HEK293 (cell line): ENCODE data around the gene PTPRH.

Experiments used
- MEIS1 ChIP-seq: sonication (generic); formaldehyde crosslinking; IDR thresholded peaks from 2 replicates; pipeline ENCODE4 v1.8.1; 2022; ENCODE audit warnings: missing genetic modification reagents, mild to moderate bottlenecking, borderline replicate concordance
- SCRT2 ChIP-seq: fragments of 450-650 bp; formaldehyde crosslinking; IDR thresholded peaks from 2 replicates; pipeline ENCODE4 v1.5.1; 2016; ENCODE audit warnings: missing biosample characterization, missing genetic modification characterization
- ZBTB8A ChIP-seq: fragments of 450-650 bp; formaldehyde crosslinking; IDR thresholded peaks from 2 replicates; pipeline ENCODE4 v1.5.1; 2016; ENCODE audit warnings: missing biosample characterization, missing genetic modification characterization
- ZNF211 ChIP-seq: fragments of 450-650 bp; formaldehyde crosslinking; IDR thresholded peaks from 2 replicates; pipeline ENCODE4 v1.5.1; 2016; ENCODE audit warnings: low read depth, missing biosample characterization, missing genetic modification characterization
- ZNF292 ChIP-seq: fragments of 450-650 bp; formaldehyde crosslinking; IDR thresholded peaks from 2 replicates; pipeline ENCODE4 v1.5.1; 2016; ENCODE audit warnings: low read depth, missing biosample characterization, missing genetic modification characterization, borderline replicate concordance
- ZNF302 ChIP-seq: fragments of 450-650 bp; formaldehyde crosslinking; IDR thresholded peaks from 2 replicates; pipeline ENCODE4 v1.5.1; 2016; ENCODE audit warnings: missing biosample characterization, missing genetic modification characterization, low read depth
- ZNF341 ChIP-seq: fragments of 450-650 bp; formaldehyde crosslinking; IDR thresholded peaks from 2 replicates; pipeline ENCODE4; 2016; ENCODE audit warnings: low read depth, missing biosample characterization, missing genetic modification characterization
- ZNF394 ChIP-seq: fragments of 450-650 bp; formaldehyde crosslinking; IDR thresholded peaks from 2 replicates; pipeline ENCODE4 v1.5.1; 2016; ENCODE audit warnings: missing biosample characterization, missing genetic modification characterization, mild to moderate bottlenecking, moderate library complexity, borderline replicate concordance
- ZNF48 ChIP-seq: fragments of 450-650 bp; formaldehyde crosslinking; IDR thresholded peaks from 2 replicates; pipeline ENCODE4 v1.5.1; 2016; ENCODE audit warnings: missing biosample characterization, missing genetic modification characterization
- ZNF548 ChIP-seq: fragments of 450-650 bp; formaldehyde crosslinking; IDR thresholded peaks from 2 replicates; pipeline ENCODE4 v1.5.1; 2016; ENCODE audit warnings: missing biosample characterization, missing genetic modification characterization
- ZNF561 ChIP-seq: fragments of 450-650 bp; IDR thresholded peaks from 2 replicates; pipeline ENCODE4 v1.5.1; 2018; ENCODE audit warnings: missing biosample characterization, missing genetic modification characterization, borderline replicate concordance
- ZNF571 ChIP-seq: fragments of 450-650 bp; formaldehyde crosslinking; IDR thresholded peaks from 2 replicates; pipeline ENCODE4 v1.5.0; 2017; ENCODE audit warnings: missing biosample characterization, missing genetic modification characterization
- ZNF623 ChIP-seq: fragments of 450-650 bp; formaldehyde crosslinking; IDR thresholded peaks from 2 replicates; pipeline ENCODE4 v1.5.1; 2016; ENCODE audit warnings: missing biosample characterization, missing genetic modification characterization
- ZNF701 ChIP-seq: fragments of 450-650 bp; formaldehyde crosslinking; IDR thresholded peaks from 2 replicates; pipeline ENCODE4 v1.5.1; 2016; ENCODE audit warnings: missing biosample characterization, missing genetic modification characterization
- ZNF776 ChIP-seq: fragments of 450-650 bp; formaldehyde crosslinking; IDR thresholded peaks from 2 replicates; pipeline ENCODE4 v1.5.0; 2017; ENCODE audit warnings: missing biosample characterization, missing genetic modification characterization, borderline replicate concordance
- ZNF785 ChIP-seq: fragments of 450-650 bp; formaldehyde crosslinking; IDR thresholded peaks from 2 replicates; pipeline ENCODE4 v1.5.1; 2016; ENCODE audit warnings: missing biosample characterization, missing genetic modification characterization
- ZSCAN30 ChIP-seq: fragments of 450-650 bp; IDR thresholded peaks from 2 replicates; pipeline ENCODE4 v1.5.1; 2018; ENCODE audit warnings: missing biosample characterization, mild to moderate bottlenecking, missing genetic modification characterization, moderate library complexity
- TF ChIP-seq, protein P1 (sequence below): fragments of 450-650 bp; formaldehyde crosslinking; IDR thresholded peaks from 2 replicates; pipeline ENCODE4 v1.5.1; 2017; ENCODE audit warnings: missing biosample characterization, missing genetic modification characterization
- TF ChIP-seq, protein P2 (sequence below): fragments of 450-650 bp; formaldehyde crosslinking; IDR thresholded peaks from 2 replicates; pipeline ENCODE4 v1.5.1; 2017; ENCODE audit warnings: missing biosample characterization, missing genetic modification characterization
- TF ChIP-seq, protein P3 (sequence below): fragments of 450-650 bp; formaldehyde crosslinking; IDR thresholded peaks from 2 replicates; pipeline ENCODE4 v1.5.1; 2016; ENCODE audit warnings: missing biosample characterization, missing genetic modification characterization
- TF ChIP-seq, protein P4 (sequence below): fragments of 450-650 bp; formaldehyde crosslinking; IDR thresholded peaks from 2 replicates; pipeline ENCODE4 v1.5.1; 2016; ENCODE audit warnings: missing biosample characterization, missing genetic modification characterization
- TF ChIP-seq, protein P5 (sequence below): fragments of 450-650 bp; formaldehyde crosslinking; IDR thresholded peaks from 2 replicates; pipeline ENCODE4 v1.5.1; 2016; ENCODE audit warnings: missing biosample characterization, missing genetic modification characterization
- TF ChIP-seq, protein P6 (sequence below): fragments of 450-650 bp; formaldehyde crosslinking; IDR thresholded peaks from 2 replicates; pipeline ENCODE4 v1.5.1; 2017; ENCODE audit warnings: missing biosample characterization, missing genetic modification characterization
- TF ChIP-seq, protein P7 (sequence below): IDR thresholded peaks from 2 replicates; pipeline ENCODE4 v1.6.1; 2011; ENCODE audit warnings: mild to moderate bottlenecking, low read depth, low read length, borderline replicate concordance
- TF ChIP-seq, protein P8 (sequence below): fragments of 450-650 bp; formaldehyde crosslinking; IDR thresholded peaks from 2 replicates; pipeline ENCODE4 v1.5.1; 2017; ENCODE audit warnings: missing biosample characterization, missing genetic modification characterization

The PTPRH gene

DNA sequence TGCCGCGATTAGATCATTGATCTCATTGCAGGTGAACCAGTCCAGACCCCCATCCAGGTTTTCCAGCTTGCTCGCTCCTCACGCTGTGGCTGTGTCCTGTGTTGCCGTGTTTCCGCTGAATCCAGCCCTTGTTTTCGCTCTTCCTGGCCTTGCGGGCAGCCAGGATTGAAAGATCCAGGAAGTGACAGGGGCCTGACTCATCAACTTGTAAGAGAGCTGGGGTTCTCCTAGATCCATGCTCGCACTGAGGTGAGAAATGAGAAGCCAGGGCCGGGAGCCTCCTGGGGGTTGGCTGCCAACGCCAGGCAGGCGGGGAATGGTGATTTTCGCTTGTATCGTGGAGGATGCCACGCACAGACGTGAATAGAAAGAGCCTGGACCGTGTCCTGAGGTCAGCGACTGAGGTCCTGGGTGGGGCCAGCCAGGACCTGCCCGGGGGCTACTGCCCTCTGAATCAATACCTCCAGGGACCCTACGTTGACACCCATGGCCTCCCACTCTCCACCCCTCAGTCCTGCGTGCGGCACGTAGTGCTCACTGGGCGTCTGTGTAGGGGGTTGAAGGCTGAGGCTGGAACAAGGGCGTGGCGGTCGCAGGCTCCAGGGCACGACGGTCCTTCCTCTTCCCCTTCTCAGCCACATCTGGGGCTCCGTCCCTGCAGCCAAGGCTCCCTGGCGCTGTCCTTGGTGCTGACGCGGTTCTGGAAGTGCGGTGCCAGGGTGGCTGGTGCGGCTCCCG, 7.3 kb upstream of the PTPRH start (continued):
- TF ChIP-seq, protein P1, sequence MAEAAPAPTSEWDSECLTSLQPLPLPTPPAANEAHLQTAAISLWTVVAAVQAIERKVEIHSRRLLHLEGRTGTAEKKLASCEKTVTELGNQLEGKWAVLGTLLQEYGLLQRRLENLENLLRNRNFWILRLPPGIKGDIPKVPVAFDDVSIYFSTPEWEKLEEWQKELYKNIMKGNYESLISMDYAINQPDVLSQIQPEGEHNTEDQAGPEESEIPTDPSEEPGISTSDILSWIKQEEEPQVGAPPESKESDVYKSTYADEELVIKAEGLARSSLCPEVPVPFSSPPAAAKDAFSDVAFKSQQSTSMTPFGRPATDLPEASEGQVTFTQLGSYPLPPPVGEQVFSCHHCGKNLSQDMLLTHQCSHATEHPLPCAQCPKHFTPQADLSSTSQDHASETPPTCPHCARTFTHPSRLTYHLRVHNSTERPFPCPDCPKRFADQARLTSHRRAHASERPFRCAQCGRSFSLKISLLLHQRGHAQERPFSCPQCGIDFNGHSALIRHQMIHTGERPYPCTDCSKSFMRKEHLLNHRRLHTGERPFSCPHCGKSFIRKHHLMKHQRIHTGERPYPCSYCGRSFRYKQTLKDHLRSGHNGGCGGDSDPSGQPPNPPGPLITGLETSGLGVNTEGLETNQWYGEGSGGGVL (tag by site-specific recombination), result no peak
- TF ChIP-seq ZNF571 (tag by site-specific recombination) (no peak), ZNF776 (no peak), ZNF292 (tag by site-specific recombination) (no peak), ZBTB8A (peak; percentile 82), ZNF623 (tag by site-specific recombination) (peak; percentile 40), ZNF302 (tag by site-specific recombination) (peak; percentile 84; the same call in 1 of the 2 replicates), ZNF341 (tag by site-specific recombination) (peak; percentile 73; the same call in 1 of the 2 replicates), ZNF561 (peak; percentile 96), ZNF211 (tag by site-specific recombination) (no peak), SCRT2 (peak; percentile 94), ZNF548 (tag by site-specific recombination) (no peak), ZNF394 (tag by site-specific recombination) (peak; percentile 66), ZNF785 (tag by site-specific recombination) (peak; percentile 79; the same call in 1 of the 2 replicates), ZNF48 (tag by site-specific recombination) (no peak), ZNF701 (tag by site-specific recombination) (no peak), MEIS1 (CRISPR knock-in tag) (no peak), ZSCAN30 (tag by site-specific recombination) (peak; percentile 87)
- TF ChIP-seq, protein P2, sequence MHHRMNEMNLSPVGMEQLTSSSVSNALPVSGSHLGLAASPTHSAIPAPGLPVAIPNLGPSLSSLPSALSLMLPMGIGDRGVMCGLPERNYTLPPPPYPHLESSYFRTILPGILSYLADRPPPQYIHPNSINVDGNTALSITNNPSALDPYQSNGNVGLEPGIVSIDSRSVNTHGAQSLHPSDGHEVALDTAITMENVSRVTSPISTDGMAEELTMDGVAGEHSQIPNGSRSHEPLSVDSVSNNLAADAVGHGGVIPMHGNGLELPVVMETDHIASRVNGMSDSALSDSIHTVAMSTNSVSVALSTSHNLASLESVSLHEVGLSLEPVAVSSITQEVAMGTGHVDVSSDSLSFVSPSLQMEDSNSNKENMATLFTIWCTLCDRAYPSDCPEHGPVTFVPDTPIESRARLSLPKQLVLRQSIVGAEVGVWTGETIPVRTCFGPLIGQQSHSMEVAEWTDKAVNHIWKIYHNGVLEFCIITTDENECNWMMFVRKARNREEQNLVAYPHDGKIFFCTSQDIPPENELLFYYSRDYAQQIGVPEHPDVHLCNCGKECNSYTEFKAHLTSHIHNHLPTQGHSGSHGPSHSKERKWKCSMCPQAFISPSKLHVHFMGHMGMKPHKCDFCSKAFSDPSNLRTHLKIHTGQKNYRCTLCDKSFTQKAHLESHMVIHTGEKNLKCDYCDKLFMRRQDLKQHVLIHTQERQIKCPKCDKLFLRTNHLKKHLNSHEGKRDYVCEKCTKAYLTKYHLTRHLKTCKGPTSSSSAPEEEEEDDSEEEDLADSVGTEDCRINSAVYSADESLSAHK (tag by site-specific recombination), result peak; percentile 68
- TF ChIP-seq, protein P3, sequence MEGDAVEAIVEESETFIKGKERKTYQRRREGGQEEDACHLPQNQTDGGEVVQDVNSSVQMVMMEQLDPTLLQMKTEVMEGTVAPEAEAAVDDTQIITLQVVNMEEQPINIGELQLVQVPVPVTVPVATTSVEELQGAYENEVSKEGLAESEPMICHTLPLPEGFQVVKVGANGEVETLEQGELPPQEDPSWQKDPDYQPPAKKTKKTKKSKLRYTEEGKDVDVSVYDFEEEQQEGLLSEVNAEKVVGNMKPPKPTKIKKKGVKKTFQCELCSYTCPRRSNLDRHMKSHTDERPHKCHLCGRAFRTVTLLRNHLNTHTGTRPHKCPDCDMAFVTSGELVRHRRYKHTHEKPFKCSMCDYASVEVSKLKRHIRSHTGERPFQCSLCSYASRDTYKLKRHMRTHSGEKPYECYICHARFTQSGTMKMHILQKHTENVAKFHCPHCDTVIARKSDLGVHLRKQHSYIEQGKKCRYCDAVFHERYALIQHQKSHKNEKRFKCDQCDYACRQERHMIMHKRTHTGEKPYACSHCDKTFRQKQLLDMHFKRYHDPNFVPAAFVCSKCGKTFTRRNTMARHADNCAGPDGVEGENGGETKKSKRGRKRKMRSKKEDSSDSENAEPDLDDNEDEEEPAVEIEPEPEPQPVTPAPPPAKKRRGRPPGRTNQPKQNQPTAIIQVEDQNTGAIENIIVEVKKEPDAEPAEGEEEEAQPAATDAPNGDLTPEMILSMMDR (tag by site-specific recombination), result no peak
- TF ChIP-seq, protein P4, sequence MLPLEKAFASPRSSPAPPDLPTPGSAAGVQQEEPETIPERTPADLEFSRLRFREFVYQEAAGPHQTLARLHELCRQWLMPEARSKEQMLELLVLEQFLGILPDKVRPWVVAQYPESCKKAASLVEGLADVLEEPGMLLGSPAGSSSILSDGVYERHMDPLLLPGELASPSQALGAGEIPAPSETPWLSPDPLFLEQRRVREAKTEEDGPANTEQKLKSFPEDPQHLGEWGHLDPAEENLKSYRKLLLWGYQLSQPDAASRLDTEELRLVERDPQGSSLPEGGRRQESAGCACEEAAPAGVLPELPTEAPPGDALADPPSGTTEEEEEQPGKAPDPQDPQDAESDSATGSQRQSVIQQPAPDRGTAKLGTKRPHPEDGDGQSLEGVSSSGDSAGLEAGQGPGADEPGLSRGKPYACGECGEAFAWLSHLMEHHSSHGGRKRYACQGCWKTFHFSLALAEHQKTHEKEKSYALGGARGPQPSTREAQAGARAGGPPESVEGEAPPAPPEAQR (tag by site-specific recombination), result peak; percentile 98
- TF ChIP-seq, protein P5, sequence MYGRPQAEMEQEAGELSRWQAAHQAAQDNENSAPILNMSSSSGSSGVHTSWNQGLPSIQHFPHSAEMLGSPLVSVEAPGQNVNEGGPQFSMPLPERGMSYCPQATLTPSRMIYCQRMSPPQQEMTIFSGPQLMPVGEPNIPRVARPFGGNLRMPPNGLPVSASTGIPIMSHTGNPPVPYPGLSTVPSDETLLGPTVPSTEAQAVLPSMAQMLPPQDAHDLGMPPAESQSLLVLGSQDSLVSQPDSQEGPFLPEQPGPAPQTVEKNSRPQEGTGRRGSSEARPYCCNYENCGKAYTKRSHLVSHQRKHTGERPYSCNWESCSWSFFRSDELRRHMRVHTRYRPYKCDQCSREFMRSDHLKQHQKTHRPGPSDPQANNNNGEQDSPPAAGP (tag by site-specific recombination), result peak; percentile 91
- TF ChIP-seq, protein P6, sequence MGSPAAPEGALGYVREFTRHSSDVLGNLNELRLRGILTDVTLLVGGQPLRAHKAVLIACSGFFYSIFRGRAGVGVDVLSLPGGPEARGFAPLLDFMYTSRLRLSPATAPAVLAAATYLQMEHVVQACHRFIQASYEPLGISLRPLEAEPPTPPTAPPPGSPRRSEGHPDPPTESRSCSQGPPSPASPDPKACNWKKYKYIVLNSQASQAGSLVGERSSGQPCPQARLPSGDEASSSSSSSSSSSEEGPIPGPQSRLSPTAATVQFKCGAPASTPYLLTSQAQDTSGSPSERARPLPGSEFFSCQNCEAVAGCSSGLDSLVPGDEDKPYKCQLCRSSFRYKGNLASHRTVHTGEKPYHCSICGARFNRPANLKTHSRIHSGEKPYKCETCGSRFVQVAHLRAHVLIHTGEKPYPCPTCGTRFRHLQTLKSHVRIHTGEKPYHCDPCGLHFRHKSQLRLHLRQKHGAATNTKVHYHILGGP (tag by site-specific recombination), result peak; percentile 56
- TF ChIP-seq, protein P7, sequence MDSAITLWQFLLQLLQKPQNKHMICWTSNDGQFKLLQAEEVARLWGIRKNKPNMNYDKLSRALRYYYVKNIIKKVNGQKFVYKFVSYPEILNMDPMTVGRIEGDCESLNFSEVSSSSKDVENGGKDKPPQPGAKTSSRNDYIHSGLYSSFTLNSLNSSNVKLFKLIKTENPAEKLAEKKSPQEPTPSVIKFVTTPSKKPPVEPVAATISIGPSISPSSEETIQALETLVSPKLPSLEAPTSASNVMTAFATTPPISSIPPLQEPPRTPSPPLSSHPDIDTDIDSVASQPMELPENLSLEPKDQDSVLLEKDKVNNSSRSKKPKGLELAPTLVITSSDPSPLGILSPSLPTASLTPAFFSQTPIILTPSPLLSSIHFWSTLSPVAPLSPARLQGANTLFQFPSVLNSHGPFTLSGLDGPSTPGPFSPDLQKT, result no peak
- TF ChIP-seq, protein P8, sequence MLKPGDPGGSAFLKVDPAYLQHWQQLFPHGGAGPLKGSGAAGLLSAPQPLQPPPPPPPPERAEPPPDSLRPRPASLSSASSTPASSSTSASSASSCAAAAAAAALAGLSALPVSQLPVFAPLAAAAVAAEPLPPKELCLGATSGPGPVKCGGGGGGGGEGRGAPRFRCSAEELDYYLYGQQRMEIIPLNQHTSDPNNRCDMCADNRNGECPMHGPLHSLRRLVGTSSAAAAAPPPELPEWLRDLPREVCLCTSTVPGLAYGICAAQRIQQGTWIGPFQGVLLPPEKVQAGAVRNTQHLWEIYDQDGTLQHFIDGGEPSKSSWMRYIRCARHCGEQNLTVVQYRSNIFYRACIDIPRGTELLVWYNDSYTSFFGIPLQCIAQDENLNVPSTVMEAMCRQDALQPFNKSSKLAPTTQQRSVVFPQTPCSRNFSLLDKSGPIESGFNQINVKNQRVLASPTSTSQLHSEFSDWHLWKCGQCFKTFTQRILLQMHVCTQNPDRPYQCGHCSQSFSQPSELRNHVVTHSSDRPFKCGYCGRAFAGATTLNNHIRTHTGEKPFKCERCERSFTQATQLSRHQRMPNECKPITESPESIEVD, result no peak
